ENCODE data around the gene GABBR2.

GRCh38 chr9:98331536-98332259 is 377.0 kb downstream of the GABBR2 start:
- TF ChIP-seq CTCF (conservative IDR thresholded peaks at IDR 0.05; ENCODE audit: low read depth, low read length) (no peak), EZH2 (IDR thresholded peaks at IDR 0.05; ENCODE audit: borderline replicate concordance, low read depth, low read length, poor library complexity, severe bottlenecking) (no peak)

Measured in A673 (cell line).